WTC11 (cell line): ENCODE data around the gene TBC1D14. TPM values are rescaled to one million over a fixed set of nuclear protein-coding genes. Genes with fewer than 3 reads are reported as not detected.

Source experiments
- AR ChIP-seq: fragments of 250-450 bp; sonication (Bioruptor Pico); IDR thresholded peaks from 2 replicates; pipeline ENCODE4 v1.9.0; 2021; ENCODE audit warnings: mild to moderate bottlenecking
- CREM ChIP-seq: sonication (generic); formaldehyde crosslinking; IDR thresholded peaks from 2 replicates; pipeline ENCODE4 v1.8.1; 2022; ENCODE audit warnings: mild to moderate bottlenecking, missing genetic modification reagents, moderate library complexity
- E2F5 ChIP-seq: sonication (generic); formaldehyde crosslinking; IDR thresholded peaks from 2 replicates; pipeline ENCODE4 v1.8.1; 2022; ENCODE audit warnings: mild to moderate bottlenecking, moderate library complexity, missing genetic modification reagents
- NFYB ChIP-seq: sonication (generic); formaldehyde crosslinking; conservative IDR thresholded peaks from 2 replicates; pipeline ENCODE4 v1.8.0; 2022; ENCODE audit warnings: low read depth, missing genetic modification reagents
- PREB ChIP-seq: sonication (generic); formaldehyde crosslinking; IDR thresholded peaks from 2 replicates; pipeline ENCODE4 v1.8.1; 2022; ENCODE audit warnings: mild to moderate bottlenecking, missing genetic modification reagents, moderate library complexity, borderline replicate concordance
- SMAD4 ChIP-seq: sonication (generic); formaldehyde crosslinking; IDR thresholded peaks from 2 replicates; pipeline ENCODE4 v1.8.0; 2022; ENCODE audit warnings: mild to moderate bottlenecking, missing genetic modification reagents
- SP1 ChIP-seq: sonication (generic); formaldehyde crosslinking; conservative IDR thresholded peaks from 2 replicates; pipeline ENCODE4 v1.8.1; 2022; ENCODE audit warnings: missing genetic modification reagents
- TP53 ChIP-seq: sonication (generic); formaldehyde crosslinking; IDR thresholded peaks from 2 replicates; pipeline ENCODE4 v1.8.1; 2023; ENCODE audit warnings: mild to moderate bottlenecking, missing genetic modification reagents
- ZNF532 ChIP-seq: fragments of 250-450 bp; sonication (Bioruptor Pico); IDR thresholded peaks from 2 replicates; pipeline ENCODE4 v1.9.0; 2021; ENCODE audit warnings: mild to moderate bottlenecking, borderline replicate concordance
- total RNA-seq: library from RNA; stranded (reverse); gene quantifications from 3 replicates; pipeline ENCODE4 v1.2.3, GENCODE V29; 2021
- TF ChIP-seq, protein P1 (sequence below): sonication (generic); formaldehyde crosslinking; IDR thresholded peaks from 2 replicates; pipeline ENCODE4 v1.8.0; 2022; ENCODE audit warnings: missing genetic modification reagents

TBC1D14 gene
- total RNA-seq, 1 experiment from 2014 or later, result 45.1 TPM

DNA sequence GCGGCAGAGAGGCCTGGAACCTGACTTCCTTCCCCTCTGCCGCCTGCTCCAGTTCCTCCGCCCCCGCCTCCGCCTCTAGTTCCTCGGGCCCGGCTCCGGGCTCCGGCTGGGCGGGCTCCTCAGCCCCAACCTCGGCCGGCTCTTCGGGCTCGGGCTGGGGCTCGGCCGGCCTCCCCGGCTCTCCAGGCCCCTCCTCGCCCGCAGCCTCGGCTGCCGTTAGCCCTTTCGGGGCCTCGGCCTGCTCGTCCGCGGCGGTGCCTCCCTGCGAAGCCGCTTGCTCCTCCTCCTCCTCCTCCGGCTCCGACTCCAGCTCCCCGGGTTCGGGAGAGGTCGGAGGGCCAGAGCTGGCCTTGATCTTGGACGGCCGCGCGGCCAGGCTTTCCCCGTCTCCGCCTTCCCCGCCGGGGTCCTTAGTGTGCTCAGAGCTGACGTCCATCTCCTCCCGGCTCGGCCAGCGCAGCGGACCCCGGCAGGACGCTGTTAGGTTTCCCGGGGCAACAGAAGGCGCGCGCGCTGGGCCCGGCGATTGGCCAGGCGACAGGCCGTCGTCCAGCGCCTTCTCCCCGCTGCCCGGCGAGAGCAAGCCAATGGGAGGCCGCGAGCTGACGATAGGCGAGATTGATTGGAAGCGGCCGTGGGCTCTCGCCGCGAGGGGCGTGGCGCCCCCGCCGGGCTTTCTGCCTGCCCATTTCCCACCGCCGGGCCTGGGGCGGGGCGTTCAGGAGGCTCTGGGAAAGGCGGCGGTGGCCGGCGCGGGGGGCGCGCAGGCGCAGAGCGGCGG lies 133.1 kb downstream of the TBC1D14 start (continued):
- TF ChIP-seq NFYB (peak; percentile 87), E2F5 (CRISPR knock-in tag) (peak; percentile 70; the same call in 1 of the 2 replicates), CREM (CRISPR knock-in tag) (0 out of 2 replicates have a peak, but pooled peaks have one; percentile 7), PREB (CRISPR knock-in tag) (no peak), ZNF532 (CRISPR knock-in tag) (no peak), AR (CRISPR knock-in tag) (no peak), TP53 (CRISPR knock-in tag) (no peak), SMAD4 (CRISPR knock-in tag) (no peak), SP1 (CRISPR knock-in tag) (peak; percentile 80)
- TF ChIP-seq, protein P1, sequence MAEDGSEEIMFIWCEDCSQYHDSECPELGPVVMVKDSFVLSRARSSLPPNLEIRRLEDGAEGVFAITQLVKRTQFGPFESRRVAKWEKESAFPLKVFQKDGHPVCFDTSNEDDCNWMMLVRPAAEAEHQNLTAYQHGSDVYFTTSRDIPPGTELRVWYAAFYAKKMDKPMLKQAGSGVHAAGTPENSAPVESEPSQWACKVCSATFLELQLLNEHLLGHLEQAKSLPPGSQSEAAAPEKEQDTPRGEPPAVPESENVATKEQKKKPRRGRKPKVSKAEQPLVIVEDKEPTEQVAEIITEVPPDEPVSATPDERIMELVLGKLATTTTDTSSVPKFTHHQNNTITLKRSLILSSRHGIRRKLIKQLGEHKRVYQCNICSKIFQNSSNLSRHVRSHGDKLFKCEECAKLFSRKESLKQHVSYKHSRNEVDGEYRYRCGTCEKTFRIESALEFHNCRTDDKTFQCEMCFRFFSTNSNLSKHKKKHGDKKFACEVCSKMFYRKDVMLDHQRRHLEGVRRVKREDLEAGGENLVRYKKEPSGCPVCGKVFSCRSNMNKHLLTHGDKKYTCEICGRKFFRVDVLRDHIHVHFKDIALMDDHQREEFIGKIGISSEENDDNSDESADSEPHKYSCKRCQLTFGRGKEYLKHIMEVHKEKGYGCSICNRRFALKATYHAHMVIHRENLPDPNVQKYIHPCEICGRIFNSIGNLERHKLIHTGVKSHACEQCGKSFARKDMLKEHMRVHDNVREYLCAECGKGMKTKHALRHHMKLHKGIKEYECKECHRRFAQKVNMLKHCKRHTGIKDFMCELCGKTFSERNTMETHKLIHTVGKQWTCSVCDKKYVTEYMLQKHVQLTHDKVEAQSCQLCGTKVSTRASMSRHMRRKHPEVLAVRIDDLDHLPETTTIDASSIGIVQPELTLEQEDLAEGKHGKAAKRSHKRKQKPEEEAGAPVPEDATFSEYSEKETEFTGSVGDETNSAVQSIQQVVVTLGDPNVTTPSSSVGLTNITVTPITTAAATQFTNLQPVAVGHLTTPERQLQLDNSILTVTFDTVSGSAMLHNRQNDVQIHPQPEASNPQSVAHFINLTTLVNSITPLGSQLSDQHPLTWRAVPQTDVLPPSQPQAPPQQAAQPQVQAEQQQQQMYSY (CRISPR knock-in tag), result no peak; the same call in 1 of the 2 replicates
